ENCODE measurements around the gene SYDE1.
"Not testable (repeated sequence)": the region's sequence is repeated elsewhere in the genome, so short reads cannot be mapped to it uniquely, and the experiment has no call there.

The SYDE1 gene

GRCh38 chr19:15107061-15108010, at the start of gene SYDE1:
TSS of gene SYDE1 (plus strand) at chr19:15107401. CDS start at chr19:15107434, 33 bp downstream.
- no peak for DNase-seq

GRCh38 chr19:15062036-15062435, 45.2 kb upstream of the SYDE1 start:
- no peak for DNase-seq

GRCh38 chr19:15070386-15070785, 36.8 kb upstream of the SYDE1 start:
- not testable (repeated sequence) for DNase-seq

DNA sequence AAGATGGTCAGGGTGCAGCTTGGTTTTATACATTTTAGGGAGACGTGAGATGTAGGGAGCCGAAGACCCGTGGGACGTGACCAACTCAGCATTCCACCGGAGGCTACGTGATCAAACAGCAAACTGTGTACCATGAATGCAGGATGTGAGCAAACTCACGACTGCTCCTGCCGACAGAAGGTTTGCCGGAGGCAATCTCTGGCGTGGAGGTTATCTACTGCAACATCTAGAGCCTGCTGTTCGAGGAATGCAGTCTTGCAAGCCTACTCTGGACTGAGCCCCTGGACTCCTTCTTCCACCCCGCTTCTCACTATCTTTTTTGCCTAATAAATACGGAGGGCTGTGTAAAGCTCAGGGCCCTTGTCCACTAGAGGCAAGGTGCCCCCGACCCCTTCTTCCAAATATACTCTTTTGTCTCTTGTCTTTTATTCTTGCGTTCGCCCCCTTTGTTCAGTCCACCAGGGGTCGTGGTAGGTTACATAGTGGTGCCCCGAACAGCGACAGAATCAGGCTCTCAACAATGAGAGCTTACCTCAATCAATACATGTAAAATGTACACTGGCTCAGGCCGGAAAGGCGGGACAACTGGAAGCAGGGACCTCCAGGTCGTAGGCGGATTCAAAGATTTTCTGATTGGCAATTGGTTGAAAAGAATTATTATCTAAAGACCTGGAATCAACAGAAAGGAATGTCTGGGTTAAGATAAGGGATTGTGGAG, 34.1 kb upstream of the SYDE1 start:
- DNase-seq = no peak

DNA sequence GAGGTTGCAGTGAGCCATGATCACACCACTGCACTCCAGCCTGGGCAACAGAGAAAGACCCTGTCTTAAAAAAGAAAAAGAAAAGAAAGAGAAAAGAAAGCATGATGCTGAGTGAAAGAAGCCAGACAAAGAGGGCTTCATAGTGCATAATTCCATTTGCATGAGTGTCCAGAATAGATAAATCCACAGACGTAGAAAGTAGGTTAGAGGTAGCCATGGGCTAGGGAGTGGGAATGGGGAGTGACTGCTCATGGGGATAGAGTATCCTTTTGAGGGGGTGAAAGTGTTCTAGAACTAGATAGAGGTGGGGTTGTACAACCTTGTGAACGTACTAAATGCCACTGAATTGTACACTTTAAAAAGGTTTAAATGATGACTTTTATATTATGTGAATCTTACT, 32.8 kb upstream of the SYDE1 start:
- no peak for DNase-seq

DNA sequence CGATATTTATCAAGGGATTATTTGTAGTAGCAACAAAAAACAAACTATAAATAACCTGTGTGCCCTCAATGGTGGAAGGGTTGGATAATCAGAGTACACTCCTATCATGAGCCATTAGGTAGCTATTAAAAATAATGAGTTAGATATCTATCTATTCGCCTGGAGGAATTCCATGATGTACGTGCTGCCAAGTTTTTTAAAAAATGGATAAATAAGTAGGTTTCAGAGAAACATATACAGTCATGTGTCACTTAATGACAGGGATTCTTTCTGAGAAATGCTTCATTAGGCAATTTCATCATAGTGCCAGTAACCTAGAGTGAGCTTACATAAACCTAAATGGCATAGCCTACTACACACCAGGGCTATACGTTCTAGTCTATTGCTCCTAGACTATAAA, 31.4 kb upstream of the SYDE1 start:
- DNase-seq = no peak

GRCh38 chr19:15080002-15080401, 27.2 kb upstream of the SYDE1 start:
- not testable (repeated sequence) for DNase-seq

DNA sequence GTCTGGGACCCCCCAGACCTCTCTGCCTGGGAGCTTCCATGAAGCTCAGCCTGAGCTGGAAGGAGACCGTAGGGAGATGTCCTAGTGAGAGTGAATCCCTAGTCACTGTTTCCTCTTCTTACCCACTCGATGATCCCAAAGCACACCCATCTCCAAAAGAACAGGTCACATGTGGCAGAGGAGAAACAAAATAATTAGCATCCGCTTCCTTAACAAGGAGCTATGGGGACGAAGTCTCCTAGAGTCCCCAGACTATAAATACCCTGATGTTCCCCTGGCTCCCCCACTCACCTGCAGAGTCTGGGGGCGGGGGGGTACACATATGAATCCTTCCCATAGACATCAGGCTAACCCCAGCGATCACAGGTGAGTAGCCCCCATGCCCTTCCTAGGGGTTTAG, 25.3 kb upstream of the SYDE1 start, which contains the start of gene OR1I1:
TSS of gene OR1I1 (plus strand) at position 301 of the 400 bp plus-strand sequence. CDS start 4,855 bp downstream, outside the sequence.
- DNase-seq = no peak

- no peak for DNase-seq
Measured at GRCh38 chr19:15087182-15087581, 20.0 kb upstream of the SYDE1 start.

DNA sequence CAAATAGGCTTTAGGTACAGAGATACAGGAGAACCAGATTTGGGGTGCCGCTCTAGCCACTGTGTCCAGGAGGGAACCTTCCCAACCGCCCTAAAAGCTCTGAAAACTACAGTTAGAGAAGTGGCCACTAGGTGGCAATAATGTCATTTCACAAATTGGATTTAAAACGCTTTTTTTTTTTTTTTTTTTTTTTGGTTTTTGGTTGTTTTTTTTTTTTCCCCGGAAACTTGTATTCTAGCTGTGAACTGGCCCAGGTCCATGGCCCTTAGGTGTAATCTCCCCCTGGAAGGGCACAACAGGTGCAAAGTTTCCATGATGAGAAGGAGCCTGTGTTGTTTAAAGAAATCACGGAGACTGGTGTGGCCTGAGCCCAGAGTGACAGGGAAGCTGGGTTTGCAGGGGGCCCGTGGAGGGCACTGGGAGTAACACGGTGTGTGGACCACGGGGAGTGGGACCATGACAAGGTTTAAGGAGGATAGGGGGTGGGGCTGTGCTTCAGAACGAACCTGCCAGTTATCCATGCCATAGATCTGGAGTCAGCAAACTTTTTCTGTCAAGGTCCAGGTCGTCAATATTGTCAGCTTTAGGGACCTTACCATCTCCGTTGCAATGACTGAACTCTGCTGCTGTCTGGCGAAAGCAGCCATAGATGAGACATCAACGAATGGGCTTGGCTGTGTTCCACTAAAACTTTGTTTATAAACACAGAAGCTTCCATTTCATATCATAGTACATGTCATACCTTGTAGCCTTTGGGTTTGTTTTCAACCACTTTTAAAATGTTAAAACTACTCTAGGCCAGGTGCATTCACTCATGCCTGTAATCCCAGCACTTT, 15.1 kb upstream of the SYDE1 start:
- DNase-seq = no peak

DNA sequence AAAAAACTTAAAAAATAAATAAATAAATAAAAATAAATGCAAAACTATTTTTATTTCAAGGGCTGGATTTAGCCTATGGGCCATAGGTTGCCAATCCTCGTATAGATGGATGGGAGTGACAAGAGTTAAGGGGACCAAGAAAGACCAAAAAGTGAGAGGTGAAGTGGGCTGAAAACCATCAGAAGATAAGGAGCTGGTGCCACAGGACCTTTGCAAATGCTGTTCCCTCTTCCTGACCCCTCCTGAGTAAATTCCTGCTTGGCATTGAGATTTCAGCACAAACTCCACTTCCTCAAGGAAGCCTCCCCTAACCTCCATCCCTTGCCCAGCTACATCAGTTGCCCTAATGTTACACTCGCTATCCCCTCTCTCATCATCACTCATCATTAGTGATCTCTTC, 14.2 kb upstream of the SYDE1 start:
- DNase-seq = no peak

GRCh38 chr19:15096223-15096622, 11.0 kb upstream of the SYDE1 start:
- no peak for DNase-seq

- not testable (repeated sequence) for DNase-seq
Measured at GRCh38 chr19:15097980-15098379, 9.2 kb upstream of the SYDE1 start.

DNA sequence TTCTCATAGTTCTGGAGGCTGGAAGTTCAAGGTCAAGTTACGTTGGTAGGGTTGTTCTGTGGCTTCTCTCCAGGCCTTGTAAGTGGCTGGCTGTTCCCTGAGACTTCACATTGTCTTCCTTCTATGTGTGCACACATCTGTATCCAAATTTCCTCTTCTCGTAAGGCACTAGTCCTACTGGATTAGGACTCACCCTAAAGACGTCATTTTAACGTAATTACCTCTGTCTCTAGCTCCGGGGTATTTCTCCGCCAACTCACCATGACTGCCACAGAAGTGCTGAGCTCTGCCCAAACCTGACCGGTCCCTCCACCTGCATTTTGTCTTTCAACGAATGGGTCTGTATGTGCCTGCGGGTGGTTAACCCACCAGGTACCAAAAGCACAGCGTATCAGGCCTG, 8.7 kb upstream of the SYDE1 start:
- no peak for DNase-seq

GRCh38 chr19:15099017-15099582, 8.1 kb upstream of the SYDE1 start:
- DNase-seq = no peak

GRCh38 chr19:15101479-15102082, 5.6 kb upstream of the SYDE1 start:
- DNase-seq = no peak

DNA sequence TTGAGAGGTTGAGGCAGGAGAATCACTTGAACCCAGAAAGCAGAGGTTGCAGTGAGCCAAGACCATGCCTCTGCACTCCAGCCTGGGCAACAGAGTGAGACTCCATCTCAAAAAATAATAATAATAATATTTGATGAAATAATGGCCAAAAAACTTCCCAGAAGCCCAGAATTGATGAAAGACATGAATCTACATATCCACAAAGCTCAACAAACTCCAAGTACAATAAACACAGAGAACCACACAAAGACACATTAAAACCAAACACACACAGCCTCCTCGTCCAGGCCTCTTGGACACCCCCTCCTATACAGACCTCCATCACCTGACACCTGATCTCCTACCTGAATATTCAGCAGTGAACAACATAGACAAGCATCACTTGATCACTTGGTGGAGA, 3.2 kb upstream of the SYDE1 start:
- no peak for DNase-seq

DNA sequence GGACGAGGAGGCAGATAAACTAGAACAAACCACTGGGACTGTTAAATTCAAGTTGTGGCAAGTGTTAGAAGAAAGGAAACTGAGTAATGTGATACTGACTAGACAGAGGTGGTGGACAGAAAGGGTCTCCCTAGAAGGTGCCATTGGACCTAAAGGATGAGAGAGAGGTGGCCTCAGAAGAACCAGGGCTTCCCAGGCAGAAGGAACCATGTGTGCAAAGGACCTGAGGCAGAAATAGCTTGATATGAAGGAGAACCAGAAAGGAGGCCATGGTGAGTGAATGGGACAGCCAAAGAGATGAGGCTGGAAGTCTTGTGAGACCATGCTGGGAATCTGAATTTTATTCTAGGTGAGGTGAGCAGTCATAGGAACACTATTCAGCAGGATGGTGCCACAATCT, 2.8 kb upstream of the SYDE1 start:
- no peak for DNase-seq

DNA sequence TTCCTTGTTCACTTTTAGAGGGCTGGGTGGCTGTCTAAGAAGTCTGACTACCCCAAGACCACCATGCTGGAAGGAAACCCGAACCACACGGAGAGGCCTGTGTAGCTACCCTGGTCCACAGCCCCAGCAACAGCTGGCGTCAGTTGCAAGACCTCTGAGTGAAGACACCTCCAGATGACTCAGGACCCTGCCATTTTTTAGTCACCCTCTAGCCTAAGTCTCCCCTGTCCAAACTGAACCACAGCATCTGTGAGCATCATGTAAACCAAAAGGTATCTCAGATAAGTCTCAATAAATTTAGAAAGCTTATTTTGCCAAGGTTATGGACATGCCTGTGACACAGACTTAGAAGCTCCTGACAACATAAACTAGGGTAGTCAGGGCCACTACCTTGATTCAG, 2.2 kb upstream of the SYDE1 start:
- no peak for DNase-seq

DNA sequence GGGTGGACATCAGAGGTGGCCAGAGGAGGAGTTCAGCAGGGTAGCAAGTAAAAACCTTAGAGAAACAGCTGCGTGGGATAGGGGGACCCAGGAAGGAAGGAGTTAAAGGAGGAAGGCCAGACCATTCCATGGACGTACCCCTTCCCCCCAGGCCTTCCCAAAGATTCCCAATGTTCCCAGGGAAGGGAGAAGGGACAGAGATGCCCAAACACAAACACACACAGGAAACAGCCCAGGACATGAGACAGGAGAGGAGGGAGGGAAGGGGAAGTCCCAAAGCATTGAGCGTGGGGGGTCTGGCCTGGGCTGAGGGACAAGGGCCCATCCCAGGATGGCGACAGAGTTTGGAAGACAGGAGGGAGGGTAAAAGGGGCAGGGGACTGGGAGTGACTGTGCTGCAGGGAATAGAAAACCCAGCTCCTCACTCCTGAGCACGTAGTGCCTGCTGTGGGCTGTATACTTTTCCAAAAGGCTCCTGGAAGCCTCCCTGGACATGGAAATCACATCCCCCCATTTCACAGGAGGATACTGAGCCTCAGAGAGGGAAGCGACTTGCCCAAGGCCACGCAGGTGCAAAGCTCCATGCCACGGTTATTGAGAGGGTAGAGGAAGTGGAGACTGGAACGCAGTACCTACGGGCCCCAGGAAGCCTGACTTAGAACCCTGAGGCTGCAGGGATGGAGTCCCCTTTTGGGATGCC, 1.1 kb downstream of the SYDE1 start:
- no peak for DNase-seq
